ENCODE data around the gene LRRC43. TPM values are rescaled to one million over a fixed set of nuclear protein-coding genes. Genes with fewer than 3 reads are reported as not detected.
"Not testable (repeated sequence)": the region's sequence is repeated elsewhere in the genome, so short reads cannot be mapped to it uniquely, and the experiment has no call there.

Gene LRRC43
- total RNA-seq, 1 donor from 2014 or later, result 1.5 TPM

DNA sequence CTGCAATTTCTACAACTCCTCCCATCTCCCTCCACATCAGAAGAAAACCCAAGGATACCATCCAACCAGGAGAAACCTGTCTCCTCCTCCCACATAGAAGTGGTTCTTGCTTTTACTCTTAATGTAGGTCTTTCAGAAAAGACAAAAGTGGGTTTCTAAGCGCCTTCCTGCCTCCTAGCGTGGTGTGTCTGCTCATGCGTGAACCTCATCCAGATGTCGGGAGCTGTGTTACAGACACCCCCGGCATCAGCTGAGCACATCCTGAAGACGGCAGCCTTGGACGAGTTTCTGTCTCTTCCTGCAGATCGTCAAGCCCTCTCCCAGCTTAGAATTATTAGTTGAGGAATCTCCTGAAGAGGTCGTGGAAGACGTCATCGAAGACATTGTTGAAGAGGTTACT lies 9.5 kb downstream of the LRRC43 start:
- no peak for DNase-seq (ENCODE audit: low read depth in 2 of 2)

DNA sequence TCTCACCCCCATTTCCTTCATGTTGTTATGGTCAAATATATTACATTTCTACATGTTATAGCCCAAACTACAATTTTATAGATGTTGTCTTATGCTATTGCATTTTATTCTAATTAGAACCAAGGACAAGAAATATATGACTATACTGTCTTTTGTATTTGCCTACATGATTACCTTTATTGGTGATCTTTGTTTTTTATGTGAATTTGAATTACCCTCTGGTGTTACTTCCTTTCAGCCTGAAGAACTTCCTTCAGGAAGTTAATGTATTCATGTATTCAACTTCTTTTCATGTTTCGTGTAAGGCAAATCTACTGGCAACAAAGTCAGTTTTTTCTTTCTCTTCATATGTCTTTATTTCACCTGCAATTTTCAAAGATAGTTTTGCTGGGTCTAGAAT lies 11.9 kb downstream of the LRRC43 start:
- no peak for DNase-seq (ENCODE audit: low read depth in 2 of 2)

DNA sequence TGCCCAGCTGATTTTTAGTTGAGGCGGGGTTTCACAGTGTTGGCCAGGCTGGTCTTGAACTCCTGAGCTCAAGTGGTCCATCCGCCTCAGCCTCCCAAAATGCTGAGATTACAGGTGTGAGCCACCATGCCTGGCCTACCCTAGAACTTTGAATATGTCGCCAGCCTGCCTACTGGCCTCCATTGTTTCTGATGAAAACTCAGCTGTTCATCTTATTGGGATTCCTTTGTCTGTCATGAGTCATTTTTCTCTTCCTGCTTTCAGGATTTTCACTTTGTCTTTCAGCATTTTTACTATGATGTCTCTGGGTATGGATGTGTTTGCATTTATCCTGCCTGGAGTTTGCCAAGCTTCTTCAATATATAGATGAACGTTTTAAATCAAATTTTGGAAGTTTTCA lies 12.5 kb downstream of the LRRC43 start:
- no peak for DNase-seq (ENCODE audit: low read depth in 2 of 2)

DNA sequence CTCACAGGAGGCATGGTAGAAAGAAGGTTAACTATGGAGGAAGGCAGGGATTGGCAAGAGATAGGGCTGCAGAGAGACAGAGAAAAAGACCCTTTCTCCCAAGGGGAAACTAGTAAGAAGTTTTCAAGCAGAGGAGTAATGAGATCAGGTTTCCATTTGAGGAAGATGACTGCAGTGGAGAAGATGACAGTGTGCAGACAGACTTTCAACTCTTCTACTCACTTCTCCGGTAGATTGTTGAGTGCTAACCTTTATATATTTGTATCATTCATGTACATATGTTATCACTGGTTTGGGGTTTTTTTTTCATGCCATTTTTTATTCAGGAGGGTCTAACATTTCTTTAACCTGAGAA lies 14.7 kb downstream of the LRRC43 start:
- DNase-seq (ENCODE audit: low read depth in 2 of 2), result no peak

DNA sequence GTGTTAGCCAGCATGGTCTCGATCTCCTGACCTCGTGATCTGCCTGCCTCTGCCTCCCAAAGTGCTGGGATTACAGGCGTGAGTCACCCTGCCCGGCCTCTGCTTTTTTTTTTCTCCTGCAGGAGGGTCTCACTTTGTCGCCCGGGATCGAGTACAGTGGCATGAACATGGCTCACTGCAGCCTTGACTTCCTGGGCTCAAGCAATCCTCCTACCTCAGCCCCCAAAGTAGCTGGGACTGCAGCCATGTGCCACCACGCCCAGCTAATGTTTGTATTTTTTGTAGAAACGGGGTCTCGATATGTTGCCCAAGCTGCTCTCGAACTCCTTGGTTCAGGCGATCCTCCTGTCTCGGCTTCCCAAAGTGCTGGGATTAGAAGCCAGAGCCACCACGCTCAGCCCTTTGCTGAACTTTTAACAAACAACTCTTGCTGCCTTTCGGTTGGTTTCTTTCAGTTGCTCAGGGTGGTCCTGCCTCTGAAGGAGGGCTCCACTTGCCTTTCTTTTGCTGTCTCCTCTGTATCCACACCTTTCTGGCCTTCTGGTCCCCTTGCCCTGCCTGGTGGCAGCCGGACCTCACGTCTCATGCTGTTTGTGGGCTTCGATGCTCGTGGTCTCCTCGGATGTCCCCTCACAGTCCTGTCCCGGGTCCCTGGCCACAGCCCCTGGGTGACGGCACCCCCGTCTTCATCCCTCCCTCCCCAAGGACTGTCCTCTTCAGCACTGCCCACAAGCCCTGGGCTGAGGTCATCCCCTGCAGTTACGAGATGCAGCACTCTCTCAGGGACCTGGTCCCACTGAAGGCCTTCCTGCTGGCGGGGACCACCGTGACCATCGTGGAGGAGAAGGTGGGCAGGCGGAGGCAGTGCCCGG lies 16.8 kb downstream of the LRRC43 start:
- DNase-seq (ENCODE audit: low read depth in 2 of 2), result no peak

DNA sequence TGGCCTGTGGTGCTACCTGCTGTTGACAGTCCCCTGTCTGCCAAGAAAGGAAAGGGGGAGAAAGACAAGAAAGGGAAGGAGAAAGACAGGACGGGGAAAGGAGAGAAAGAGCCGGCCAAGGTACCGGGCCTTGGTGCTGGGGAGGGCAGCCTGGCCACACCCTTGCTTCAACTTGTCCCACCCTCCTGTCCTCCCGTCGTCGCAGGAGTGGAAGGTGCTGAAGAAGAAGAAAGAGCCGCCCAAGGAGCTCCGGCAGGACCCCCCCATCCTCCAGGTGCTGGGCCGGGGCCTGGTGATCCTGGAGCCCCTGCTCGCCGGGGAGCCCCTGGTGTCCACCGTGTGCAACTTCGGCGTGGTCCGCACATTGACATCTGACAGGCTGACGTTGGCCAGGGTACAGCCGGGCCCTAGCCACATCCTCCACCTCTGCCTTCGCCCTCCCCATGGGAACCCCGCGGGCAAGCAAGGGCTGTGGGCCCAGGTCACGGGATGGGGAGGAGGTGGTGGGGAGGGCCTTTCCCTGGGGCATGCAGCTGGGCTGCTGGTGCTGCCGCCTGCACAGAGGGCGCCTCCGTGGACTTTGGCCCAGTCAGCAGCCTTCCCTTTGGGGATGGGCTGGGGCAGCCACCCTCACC lies 17.7 kb downstream of the LRRC43 start:
- DNase-seq (ENCODE audit: low read depth in 2 of 2), result no peak

DNA sequence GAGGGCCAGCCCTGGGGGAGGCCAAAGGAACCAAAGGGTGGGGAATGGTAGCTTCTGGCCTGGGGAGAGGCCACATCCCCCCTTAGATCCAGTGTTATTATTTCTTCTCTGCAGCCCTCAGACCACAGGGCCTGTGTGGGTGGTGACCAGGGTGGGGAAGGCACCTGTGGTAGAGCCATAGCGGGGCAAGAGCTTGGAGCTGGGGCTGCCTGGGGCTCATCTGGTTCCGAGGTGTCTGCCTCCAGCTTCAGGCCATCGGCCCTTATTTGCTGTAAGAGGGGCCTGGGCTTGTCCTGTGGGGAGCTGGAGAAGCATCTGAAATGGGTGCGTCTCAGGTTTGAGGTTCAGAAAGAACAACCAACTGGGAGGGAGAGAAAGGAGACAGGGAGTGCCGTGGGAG lies 18.5 kb downstream of the LRRC43 start:
- no peak for DNase-seq (ENCODE audit: low read depth in 2 of 2)

DNA sequence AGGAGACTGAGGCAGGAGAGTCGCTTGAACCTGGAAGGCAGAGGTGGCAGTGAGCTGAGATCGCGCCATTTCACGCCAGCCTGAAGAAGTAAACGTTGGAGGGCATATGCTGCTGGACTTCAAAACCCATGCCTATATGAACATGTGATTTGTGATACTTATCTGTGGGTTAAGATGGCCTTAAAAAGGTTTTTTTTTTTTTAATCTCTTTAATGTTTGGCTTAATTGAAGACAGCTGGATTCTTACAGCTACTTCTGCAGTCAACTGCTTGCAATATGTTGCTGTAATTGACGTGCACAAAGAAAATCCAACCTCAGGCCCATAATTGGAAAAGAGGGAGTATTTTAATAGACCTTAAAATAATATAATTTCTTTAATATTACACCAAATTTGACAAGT lies 19.1 kb downstream of the LRRC43 start:
- no peak for DNase-seq (ENCODE audit: low read depth in 2 of 2)

DNA sequence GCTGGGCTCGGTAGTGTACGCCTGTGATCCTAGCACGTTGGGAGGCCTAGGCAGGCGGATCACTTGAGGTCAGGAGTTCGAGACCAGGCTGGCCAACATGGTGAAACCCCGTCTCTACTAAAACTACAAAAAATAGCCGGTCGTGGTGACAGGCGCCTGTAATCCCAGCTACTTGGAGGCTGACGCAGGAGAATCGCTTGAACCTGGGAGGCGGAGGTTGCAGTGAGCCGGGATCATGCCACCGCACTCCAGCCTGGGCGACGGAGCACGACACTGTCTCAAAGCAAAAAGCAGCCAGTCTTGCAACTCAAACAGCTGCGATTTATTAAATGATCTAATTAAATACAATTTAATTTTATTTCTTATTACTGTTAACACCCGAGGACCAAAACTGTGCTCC lies 19.9 kb downstream of the LRRC43 start:
- DNase-seq (ENCODE audit: low read depth in 2 of 2), result not testable (repeated sequence)

DNA sequence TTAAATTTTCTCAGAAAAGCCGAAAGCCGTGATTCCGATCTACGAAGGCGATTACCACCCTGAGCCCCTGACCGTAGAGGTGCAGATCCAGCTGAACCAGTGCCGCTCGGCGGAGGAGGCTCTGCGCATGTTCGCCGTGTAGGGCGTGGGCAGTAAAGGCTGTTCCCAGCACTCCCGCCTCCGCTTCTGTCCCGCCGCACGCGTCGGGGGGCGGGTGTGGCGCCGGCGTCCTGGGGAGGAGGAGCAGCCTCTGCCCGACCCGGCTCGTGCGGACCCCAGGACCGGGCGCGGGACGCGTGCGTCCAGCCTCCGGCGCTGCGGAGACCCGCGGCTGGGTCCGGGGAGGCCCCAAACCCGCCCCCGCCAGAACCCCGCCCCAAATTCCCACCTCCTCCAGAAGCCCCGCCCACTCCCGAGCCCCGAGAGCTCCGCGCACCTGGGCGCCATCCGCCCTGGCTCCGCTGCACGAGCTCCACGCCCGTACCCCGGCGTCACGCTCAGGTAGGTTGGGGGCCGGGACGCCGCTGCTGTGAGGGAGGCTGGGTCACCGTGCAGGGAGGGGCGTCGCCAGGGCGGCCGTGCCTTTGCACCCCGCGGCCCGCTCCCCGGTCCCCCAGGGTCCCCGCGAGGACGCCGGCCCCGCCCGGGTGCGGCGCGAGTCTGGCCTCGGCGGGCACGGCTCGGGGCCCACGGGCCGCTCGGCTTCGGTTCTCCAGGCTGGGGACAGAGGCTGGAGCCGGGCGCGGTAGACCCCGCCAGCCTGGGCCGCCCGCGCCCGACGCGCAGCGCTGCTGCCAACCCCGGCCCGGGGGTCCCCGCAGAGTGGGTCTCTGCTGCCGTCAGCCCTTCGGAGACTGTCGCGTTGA lies 20.6 kb downstream of the LRRC43 start, which contains the start of gene B3GNT4:
Gene B3GNT4, plus strand, starts transcription at position 409 of the 866 bp plus-strand sequence. CDS start 910 bp downstream, outside the sequence.
- peak in 1 of 2 donors; percentile 49 for DNase-seq (ENCODE audit: low read depth in 2 of 2)

DNA sequence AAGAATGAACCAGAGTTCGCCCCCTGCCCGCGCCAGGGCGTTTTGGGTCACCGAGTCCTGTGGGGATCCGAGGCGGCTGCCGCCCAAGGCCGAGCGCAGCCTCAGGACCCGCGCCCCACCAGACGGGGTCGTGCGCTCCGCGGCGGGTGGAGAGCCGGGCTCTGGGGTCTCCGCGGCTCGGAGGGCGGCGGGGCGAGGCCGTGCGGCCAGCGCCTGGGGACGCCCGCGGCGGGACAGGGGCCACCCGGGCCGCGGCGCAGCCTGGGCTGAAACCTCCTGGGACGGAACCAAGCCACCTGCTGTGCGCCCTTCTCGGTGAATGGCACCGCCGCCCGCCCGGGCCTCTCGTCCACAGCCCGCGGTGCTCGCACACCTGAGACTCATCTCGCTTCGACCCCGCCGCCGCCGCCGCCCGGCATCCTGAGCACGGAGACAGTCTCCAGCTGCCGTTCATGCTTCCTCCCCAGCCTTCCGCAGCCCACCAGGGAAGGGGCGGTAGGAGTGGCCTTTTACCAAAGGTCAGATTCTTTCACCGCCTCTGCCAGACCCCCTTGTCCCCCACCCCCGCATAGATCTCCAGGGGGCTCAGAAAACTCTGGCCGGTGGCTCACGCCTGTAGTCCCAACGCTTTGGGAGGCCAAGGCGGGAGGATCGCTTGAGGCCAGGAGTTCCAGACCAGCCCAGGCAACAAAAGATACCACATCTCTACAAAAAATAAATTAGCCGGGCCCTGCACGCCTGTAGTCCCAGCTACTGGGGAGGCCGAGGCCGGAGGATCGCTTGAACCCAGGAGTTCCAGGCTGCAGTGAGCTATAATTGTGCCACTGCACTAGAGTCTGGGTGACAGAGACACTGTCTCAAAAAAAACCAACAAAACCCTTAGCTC lies 21.5 kb downstream of the LRRC43 start:
- DNase-seq (ENCODE audit: low read depth in 2 of 2), result no peak

DNA sequence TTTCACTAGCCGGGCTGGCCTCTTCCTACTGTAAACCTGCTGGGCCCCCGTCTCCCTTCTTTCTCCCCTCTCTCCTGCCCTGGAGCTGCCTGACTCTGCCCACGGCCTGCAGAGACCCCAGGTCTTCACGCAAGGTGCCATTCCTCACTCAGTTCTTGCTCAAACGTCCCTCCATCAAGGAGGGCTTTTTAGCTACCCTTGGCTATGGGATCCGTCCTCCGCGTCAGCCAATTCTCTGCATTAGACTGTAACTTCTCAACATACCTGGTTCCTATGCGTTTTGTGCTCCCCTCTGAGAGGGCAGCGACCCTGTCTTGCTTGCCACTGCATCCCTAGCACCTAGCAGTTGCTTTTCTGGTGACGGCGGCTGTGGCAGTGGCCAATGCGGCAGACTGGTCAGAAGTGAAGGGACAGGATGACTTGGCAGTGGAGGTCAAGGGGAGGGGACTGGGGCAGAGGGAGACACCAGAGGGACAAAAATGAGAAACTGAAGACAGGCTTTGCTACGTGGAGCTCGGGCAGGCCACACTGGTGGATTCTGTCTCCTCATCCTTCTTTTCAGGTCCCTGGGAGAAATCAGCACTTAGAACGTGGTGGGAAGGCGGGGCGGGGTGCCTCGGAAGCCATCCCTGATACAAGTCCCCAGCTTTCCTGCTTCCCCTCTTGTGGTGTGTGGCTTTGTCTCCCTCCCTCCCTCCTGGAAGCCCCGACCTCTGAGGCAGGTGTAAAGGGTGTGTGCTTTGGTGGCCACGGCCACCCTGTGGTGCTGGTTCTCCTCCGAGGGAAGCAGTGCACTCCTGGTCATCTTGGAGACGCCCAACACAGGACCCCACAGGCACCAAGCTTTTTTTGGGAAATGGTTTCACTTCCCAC lies 22.4 kb downstream of the LRRC43 start:
- no peak for DNase-seq (ENCODE audit: low read depth in 2 of 2)

DNA sequence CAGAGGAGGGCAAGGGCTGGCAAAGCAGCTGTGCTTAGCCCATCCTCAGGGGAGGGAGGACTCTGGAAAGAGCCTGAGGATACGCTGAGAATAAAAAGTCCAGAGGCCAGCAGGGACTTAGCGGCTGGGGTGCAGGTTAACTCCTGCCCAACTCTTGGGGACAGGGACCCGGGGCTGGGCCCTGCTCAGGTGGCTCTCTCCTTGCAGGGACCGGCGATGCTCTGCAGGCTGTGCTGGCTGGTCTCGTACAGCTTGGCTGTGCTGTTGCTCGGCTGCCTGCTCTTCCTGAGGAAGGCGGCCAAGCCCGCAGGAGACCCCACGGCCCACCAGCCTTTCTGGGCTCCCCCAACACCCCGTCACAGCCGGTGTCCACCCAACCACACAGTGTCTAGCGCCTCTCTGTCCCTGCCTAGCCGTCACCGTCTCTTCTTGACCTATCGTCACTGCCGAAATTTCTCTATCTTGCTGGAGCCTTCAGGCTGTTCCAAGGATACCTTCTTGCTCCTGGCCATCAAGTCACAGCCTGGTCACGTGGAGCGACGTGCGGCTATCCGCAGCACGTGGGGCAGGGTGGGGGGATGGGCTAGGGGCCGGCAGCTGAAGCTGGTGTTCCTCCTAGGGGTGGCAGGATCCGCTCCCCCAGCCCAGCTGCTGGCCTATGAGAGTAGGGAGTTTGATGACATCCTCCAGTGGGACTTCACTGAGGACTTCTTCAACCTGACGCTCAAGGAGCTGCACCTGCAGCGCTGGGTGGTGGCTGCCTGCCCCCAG lies 23.4 kb downstream of the LRRC43 start:
- no peak for DNase-seq (ENCODE audit: low read depth in 2 of 2)

DNA sequence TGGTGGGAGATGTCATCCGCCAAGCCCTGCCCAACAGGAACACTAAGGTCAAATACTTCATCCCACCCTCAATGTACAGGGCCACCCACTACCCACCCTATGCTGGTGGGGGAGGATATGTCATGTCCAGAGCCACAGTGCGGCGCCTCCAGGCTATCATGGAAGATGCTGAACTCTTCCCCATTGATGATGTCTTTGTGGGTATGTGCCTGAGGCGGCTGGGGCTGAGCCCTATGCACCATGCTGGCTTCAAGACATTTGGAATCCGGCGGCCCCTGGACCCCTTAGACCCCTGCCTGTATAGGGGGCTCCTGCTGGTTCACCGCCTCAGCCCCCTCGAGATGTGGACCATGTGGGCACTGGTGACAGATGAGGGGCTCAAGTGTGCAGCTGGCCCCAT lies 24.1 kb downstream of the LRRC43 start:
- no peak for DNase-seq (ENCODE audit: low read depth in 2 of 2)

DNA sequence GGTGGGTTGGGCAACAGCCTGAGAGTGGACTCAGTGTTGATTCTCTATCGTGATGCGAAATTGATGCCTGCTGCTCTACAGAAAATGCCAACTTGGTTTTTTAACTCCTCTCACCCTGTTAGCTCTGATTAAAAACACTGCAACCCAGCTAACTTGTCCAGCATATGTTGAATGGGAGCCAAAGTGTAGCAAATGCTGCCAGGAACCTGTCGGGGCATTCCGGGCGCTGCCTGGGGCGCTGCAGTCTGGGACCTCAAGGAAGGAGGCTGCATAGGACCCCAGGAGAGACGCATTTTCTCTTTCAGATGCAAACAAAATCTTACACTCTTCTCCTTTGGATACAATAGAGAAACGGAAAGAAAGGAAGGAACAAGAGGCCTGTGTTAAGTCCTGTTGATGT lies 24.5 kb downstream of the LRRC43 start:
- DNase-seq (ENCODE audit: low read depth in 2 of 2), result no peak

DNA sequence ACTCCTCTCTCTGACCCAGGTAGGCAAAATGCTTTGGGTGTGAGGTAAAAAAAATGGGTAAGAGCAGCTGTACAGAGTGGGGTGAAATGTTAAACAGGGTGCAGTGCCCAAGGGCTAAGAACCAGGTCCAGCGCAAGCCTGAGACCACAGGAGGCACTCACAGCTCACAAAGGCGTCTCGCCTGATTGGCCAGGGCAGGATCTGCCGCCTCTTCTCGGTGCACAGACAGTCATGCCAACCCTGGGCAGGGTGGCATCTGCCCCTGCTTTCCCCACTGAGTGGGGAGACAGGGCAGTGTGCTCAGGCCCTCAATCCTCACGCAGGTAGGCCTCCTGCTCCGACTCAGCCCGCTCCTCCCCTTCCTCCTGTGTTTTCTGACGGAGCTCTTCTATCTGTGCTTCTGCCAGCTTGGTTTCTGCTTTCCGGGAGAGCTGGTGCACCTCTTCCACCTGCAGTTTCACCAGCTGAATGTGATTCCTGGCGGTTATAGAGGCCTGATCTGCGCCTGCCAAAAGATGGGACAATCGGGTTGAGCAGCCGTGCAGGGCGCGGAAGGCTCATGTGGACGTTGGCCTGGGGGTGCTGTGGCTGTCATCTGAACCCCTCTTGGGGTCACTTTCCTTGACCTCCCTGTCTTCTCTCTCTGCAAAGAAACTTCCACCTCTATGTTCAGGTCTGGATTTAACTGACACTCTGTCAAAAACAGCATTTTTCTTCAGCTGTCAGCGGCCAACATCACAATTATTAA lies 25.3 kb downstream of the LRRC43 start:
- no peak for DNase-seq (ENCODE audit: low read depth in 2 of 2)

DNA sequence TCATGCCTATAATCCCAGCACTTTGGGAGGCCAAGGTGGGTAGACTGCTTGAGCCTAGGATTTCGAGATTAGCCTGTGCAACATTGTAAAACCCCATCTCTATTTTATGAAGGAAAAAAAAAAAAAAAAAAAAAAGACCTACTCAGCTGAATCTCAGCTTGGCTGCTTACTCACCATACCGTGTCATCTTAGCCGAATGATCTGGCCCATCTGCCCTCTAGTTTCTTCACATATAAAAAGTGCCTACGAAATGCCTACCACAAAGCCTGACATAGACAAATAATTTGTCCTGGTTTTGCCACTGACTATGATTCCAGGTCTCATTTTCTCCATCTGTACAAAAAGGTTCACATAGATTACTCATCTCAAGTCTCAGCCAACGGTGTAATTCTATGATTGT lies 32.8 kb downstream of the LRRC43 start:
- no peak for DNase-seq (ENCODE audit: low read depth in 2 of 2)

DNA sequence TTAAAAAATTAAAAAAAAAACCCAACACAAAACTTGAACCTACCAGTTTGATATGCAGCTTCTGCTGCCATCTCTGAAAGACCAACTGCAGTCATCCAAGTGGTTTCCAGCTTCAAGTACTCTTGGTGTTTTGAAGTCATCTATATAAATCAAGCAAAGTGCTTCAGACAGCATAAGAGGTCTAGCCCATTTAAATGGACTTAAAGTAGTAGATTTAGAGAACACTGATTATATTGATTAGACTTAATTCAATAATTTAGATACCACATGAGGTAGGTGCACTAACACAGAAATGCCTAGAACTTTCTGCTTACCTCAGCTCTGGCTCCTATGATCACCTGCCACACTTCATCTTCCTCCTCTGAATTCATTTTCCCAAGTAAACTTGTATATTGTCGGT lies 33.5 kb downstream of the LRRC43 start:
- no peak for DNase-seq (ENCODE audit: low read depth in 2 of 2)
